22Rv1 (cell line): ENCODE results near the gene FN1.

Experiments used
- CTCF ChIP-seq: fragments of 450-650 bp; IDR thresholded peaks from 2 replicates; pipeline ENCODE4 v1.5.1; 2017; ENCODE audit warnings: mild to moderate bottlenecking
- ZFX ChIP-seq: fragments of 450-650 bp; IDR thresholded peaks from 2 replicates; pipeline ENCODE4 v1.6.1; 2017; ENCODE audit warnings: antibody characterized with exemption, borderline replicate concordance

GRCh38 chr2:215316336-215316735, 119.5 kb downstream of the FN1 start:
- TF ChIP-seq CTCF, result no peak
- no peak for TF ChIP-seq ZFX
